G401 (cell line): ENCODE measurements around the gene ANKRD39. TPM values are rescaled to one million over a fixed set of nuclear protein-coding genes. Genes with fewer than 3 reads are reported as not detected.

Experiments
- DNase-seq: peaks from one replicate; pipeline ENCODE4 v3.0.0-alpha.2; 2015; ENCODE audit warnings: low spot score
- in situ Hi-C: cut with HindIII; loops from 2 replicates; pipeline ENCODE4 v1.10.0; 2016; ENCODE audit warnings: low sequenced_read_pairs, mixed read lengths
- total RNA-seq: library from RNA; depleted of rRNA; stranded (reverse); fragments of >200 nt; shearing (Covaris generic); gene quantifications from 2 replicates; pipeline ENCODE4 v1.2.3, GENCODE V29; 2014

The ANKRD39 gene
- total RNA-seq, 1 experiment from 2014 or later: 28.4 TPM

GRCh38 chr2:96838345-96839292 lies 19.2 kb downstream of the ANKRD39 start:
- in situ Hi-C loops: no loop called here
- no peak for DNase-seq

DNA sequence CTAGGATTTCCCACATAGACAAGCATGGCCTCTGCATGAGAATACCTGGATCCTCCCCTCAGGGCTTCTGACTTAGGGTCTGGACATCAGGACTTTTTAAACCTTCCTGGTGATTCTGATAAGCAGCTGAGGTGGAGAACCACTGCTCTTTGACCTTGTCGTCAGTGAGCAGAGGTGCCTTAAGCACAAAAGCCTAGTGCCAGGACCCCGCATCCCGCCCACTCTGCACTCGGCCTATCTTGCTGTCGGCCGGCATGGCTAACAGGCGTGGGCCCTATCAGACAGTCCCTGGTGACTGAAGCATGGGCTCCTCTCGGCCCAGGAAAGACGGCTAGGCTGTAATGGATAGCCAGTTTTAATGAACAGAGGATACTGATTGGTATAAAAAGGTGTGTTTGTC lies 20.2 kb downstream of the ANKRD39 start:
- in situ Hi-C loops: no loop called here
- DNase-seq: no peak

DNA sequence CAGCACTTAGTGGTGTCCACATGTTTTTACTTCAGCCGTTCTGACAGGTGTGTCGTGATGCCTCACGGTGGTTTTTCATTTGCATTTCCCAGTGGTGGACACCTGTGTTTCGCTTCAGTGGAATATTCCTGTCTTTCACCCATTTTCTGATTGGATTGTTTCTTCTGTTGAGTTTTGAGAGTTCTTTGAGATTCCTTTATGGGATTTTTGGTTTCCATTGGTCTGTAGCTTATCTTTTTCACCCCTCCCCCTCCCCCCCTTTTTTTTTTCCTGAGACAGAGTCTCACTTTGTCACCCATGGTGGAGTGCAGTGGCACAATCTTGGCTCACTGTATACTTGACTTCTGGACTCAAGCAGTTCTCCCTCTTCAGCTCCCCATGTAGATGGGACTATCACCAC lies 22.0 kb downstream of the ANKRD39 start:
- no peak for DNase-seq
- in situ Hi-C loops: no loop called here

DNA sequence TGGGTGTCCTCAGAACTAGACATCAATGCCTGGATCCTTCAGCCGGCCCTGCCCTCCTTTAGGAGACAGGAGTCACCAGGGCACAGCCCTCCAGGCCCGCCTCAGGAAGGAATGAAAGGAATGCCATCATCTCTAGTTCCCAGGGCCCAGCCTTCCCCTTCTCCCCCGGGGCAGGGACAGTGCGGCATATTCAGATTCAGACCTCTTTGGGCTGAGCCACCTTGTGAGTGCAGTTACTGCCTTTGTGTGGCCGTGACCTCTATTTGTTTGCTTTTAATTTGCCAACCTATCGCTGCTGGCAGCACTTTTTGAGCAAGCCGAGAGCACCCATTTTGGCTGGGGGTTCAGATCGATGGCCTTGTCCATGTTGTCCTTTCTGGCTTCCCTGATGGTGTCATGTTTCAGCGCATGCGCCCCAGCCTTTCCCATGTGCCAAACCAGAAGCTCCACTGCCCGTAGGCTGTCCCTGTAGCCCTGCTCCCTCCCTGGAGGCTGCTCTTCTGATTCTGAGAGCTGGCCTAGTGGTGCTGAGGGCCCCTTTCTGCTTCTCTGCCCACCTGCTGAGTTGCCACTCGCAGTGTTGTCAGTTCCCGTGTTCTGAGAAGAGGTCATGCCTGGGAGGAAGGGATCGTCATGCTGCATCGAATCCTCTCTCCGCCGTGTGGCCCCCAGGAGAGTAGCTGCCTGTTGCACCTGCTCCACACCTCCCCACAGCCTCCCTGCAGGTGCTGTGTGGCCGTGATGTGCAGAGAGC lies 24.9 kb downstream of the ANKRD39 start:
- in situ Hi-C loops: no loop called here
- DNase-seq: peak; percentile 70

DNA sequence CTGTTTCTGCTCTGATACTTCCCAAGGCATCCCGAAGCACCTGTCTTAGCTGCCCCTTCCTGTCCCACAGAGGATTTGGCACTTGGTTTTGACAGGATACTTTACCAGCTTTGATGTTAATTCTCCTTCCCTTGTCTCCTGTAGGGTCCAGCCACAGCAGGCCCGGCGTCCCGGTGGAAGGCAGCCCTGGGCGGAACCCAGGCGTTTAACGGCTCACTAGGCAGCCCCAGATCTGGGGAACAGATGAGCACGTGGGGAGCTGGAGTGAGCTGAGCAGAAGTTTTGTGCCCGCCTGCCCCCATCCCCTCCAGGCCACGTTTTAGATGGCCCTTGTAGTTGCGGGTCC lies 25.4 kb downstream of the ANKRD39 start:
- peak; percentile 47 for DNase-seq
- in situ Hi-C loops: no loop called here

- DNase-seq: peak; percentile 39
- in situ Hi-C loops: no loop called here
These were observed 26.1 kb downstream of the ANKRD39 start for GRCh38 chr2:96831679-96832078.

DNA sequence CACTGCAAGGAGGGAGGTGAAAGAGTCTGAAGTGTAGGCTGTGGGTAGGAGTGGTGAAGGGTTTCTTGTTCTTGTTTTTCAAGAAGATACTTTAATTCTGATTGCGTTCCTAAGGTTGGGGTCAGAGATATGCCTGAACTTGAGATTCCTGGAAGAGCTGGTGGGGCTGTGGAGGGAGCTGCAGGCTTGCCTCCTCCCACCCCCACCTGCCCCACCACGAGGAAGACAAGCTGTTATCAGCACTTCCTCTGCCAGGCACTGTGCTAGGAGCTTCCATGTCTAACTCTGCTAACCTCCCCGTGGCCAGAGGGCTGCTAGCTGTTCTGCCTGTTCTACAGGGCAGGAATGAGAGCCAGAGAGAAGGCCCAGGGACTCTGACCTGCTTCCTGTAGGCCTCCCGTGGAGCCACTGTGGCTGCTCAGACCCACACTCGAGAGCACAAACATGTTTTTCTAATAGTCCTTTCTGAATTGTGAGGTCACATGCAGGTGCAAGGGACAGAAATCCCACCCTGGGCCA lies 27.7 kb downstream of the ANKRD39 start:
- in situ Hi-C loops: no loop called here
- DNase-seq: peak; percentile 54

- in situ Hi-C loops: no loop called here
- no peak for DNase-seq
These were observed 28.9 kb downstream of the ANKRD39 start for GRCh38 chr2:96828874-96829273.

DNA sequence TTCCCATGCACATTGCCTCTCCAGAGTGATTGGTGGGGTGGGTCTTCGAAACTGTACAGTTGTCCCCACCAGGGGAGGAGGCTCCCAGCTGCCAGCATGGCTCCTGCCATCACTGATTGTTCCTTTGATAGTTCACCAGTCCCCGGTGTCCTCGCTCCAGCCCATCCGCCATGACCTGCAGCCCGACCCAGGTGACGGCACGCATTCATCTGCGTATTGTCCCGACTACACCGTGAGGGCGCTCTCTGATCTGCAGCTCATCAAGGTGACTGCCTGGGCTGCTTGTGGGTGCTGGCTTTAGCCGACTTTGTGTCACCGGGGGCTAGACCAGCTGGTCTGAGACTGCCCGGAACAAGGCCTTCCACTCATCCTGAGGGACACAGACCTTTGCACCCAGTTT lies 29.4 kb downstream of the ANKRD39 start:
- in situ Hi-C loops: no loop called here
- DNase-seq: no peak

- no peak for DNase-seq
- in situ Hi-C loops: no loop called here
These were observed 31.1 kb downstream of the ANKRD39 start for GRCh38 chr2:96826546-96827278.

GRCh38 chr2:96825057-96825456 lies 32.8 kb downstream of the ANKRD39 start:
- in situ Hi-C loops: no loop called here
- no peak for DNase-seq

DNA sequence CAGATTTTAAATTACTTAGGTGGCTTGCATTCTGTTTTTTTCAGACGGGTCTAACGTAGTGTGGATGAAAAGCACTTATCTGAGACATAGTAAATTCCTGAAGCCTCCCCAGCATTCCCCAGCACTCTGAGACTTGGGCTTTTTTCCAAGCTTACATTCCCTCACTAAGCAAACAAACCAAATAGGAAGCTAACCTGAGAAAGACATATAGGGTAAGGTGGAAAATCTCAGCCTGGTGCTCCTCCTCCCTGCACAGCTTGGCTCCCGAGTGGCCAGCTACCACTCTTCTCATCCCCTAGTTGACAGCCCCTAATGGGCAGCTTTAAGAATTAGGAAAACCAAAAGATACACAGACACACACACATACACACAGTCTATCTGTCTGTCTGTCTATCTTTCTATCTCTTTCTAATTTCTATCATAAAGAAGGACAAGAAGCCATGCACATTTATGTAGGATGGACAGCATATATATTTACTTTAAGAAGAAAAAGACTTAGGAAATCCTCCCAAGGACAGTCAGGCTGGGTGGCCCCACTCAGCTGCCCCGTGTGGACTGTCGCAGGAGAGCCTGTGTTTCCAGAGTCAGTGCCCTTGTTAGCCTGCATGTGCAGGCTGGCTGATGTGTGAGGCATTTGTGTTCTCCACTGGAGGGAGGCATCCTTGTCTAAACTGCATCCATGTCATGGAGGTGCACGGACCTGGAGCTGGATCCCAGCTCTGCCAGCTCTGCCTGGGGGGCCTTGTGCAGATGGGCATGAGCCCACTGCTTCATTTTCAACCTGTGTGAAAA lies 33.5 kb downstream of the ANKRD39 start:
- DNase-seq: no peak
- in situ Hi-C loops: no loop called here

GRCh38 chr2:96823198-96823597 lies 34.6 kb downstream of the ANKRD39 start:
- in situ Hi-C loops: no loop called here
- no peak for DNase-seq

DNA sequence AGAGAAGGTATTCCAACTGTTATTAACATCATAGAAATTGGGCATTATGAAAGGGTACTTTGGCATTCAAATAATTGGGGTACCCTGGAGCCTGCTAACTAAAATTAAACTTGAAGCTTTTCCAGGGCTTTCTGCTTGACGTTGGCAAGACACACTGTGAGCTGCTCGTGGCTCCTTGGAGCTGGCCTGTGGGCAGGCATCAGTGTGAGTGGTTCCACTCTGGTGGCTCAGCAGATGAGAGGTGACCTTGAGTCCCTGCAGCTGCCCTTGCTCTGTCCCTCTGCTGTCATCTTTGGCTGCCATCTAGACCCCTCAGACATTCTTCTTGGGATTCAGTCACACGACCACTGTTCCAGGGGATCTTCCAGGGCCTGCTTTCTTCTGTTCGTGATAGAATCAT lies 35.0 kb downstream of the ANKRD39 start:
- in situ Hi-C loops: no loop called here
- no peak for DNase-seq

- in situ Hi-C loops: no loop called here
- no peak for DNase-seq
These were observed 36.6 kb downstream of the ANKRD39 start for GRCh38 chr2:96821113-96821675.

DNA sequence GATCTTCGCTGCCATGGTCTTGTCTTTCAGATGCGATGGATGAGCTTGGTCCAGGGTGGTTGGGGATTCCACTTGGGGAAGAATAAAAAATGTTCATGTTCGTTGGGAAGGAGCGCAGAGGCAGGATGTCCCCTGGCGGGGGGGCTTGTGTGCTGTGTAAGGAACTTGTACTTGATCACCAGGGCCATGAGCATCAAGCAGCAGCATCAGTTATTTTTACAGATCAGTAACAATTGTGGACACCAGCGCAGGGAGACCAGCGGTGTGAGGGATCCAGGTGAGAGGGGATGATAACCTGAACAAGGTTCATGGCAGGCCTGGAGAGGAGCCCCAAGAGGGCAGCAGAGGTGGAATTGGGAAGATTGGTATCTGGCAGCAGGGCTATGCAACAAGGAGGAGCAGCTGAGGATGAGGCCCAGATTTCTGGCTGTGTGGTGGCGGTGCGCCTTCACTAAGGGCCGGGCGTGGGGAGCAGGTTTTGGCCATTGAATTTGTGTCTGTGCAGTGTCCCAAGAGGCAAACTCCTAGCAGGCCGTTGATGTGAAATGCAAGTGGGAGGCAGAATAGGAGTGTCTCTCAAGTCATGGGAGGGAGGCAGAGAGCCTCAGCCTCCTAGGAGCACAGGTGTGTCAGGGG lies 37.8 kb downstream of the ANKRD39 start:
- in situ Hi-C loops: no loop called here
- DNase-seq: no peak

- in situ Hi-C loops: no loop called here
These were observed 38.5 kb downstream of the ANKRD39 start for GRCh38 chr2:96819128-96819875.

More at GRCh38 chr2:96819128-96819875, 38.5 kb downstream of the ANKRD39 start:
- peak; percentile 91 for DNase-seq
